DOHH2 (cell line): ENCODE measurements around the gene PHACTR1.

ENCODE experiments used
- H3F3A ChIP-seq: fragments of 200-600 bp; sonication (generic), shearing (Covaris generic); 2 replicates; pipeline ENCODE4 v1.6.0; 2016; ENCODE audit warnings: antibody characterized with exemption, mild to moderate bottlenecking; ENCODE audit not compliant: control insufficient read depth, insufficient read depth
- H3K27ac ChIP-seq: fragments of 200-600 bp; sonication (generic); 2 replicates; pipeline ENCODE4 v1.5.1; 2014; ENCODE audit warnings: low read depth, mild to moderate bottlenecking, low read length, moderate library complexity
- H3K27me3 ChIP-seq: fragments of 200-600 bp; sonication (generic); 2 replicates; pipeline ENCODE4 v1.6.1; 2014; ENCODE audit warnings: mild to moderate bottlenecking, low read length, mixed read lengths; ENCODE audit not compliant: control insufficient read depth
- H3K36me3 ChIP-seq: fragments of 200-600 bp; sonication (generic); 2 replicates; pipeline ENCODE4 v1.6.1; 2014; ENCODE audit warnings: mild to moderate bottlenecking, low read length, moderate library complexity, mixed read lengths; ENCODE audit not compliant: control insufficient read depth
- H3K4me1 ChIP-seq: fragments of 200-600 bp; sonication (generic); 2 replicates; pipeline ENCODE4 v1.6.1; 2014; ENCODE audit warnings: mild to moderate bottlenecking, low read length, mixed read lengths; ENCODE audit not compliant: control insufficient read depth
- H3K4me2 ChIP-seq: fragments of 200-600 bp; sonication (generic); 2 replicates; pipeline ENCODE4 v1.6.0; 2014; ENCODE audit warnings: mild to moderate bottlenecking, low read length, moderate library complexity
- H3K4me3 ChIP-seq: fragments of 200-600 bp; sonication (generic); 2 replicates; pipeline ENCODE4 v1.5.1; 2014; ENCODE audit warnings: mild to moderate bottlenecking, low read length, mixed read lengths
- H3K79me2 ChIP-seq: fragments of 200-600 bp; sonication (generic); 2 replicates; pipeline ENCODE4 v1.6.1; 2014; ENCODE audit warnings: mild to moderate bottlenecking, low read length, mixed read lengths; ENCODE audit not compliant: control insufficient read depth
- H3K9me2 ChIP-seq: fragments of 200-600 bp; sonication (generic); replicated peaks from 2 replicates; pipeline ENCODE4 v1.6.1; 2014; ENCODE audit warnings: mild to moderate bottlenecking, low read length, mixed read lengths; ENCODE audit not compliant: control insufficient read depth
- H3K9me3 ChIP-seq: fragments of 200-600 bp; sonication (generic); 2 replicates; pipeline ENCODE4 v1.6.1; 2014; ENCODE audit warnings: antibody characterized with exemption, low read length, mixed read lengths; ENCODE audit not compliant: control insufficient read depth, insufficient read depth
- H4K20me1 ChIP-seq: fragments of 200-600 bp; sonication (generic); 2 replicates; pipeline ENCODE4 v1.6.0; 2014; ENCODE audit warnings: low read depth, mild to moderate bottlenecking, antibody characterized with exemption, low read length, moderate library complexity; ENCODE audit not compliant: control insufficient read depth, insufficient read depth
- EZH2phosphoT487 ChIP-seq: fragments of 200-600 bp; sonication (generic); IDR thresholded peaks from 2 replicates; pipeline ENCODE4 v1.6.1; 2017; ENCODE audit warnings: borderline replicate concordance, mild to moderate bottlenecking, antibody characterized with exemption, low read length, moderate library complexity, mixed read lengths
- TF ChIP-seq, protein P1 (sequence below): fragments of 200-600 bp; sonication (generic); IDR thresholded peaks from one replicate; pipeline ENCODE4 v1.5.1; 2014; ENCODE audit warnings: antibody characterized with exemption, mild to moderate bottlenecking, low read depth, low read length; ENCODE audit not compliant: poor library complexity, severe bottlenecking

Gene PHACTR1

DNA sequence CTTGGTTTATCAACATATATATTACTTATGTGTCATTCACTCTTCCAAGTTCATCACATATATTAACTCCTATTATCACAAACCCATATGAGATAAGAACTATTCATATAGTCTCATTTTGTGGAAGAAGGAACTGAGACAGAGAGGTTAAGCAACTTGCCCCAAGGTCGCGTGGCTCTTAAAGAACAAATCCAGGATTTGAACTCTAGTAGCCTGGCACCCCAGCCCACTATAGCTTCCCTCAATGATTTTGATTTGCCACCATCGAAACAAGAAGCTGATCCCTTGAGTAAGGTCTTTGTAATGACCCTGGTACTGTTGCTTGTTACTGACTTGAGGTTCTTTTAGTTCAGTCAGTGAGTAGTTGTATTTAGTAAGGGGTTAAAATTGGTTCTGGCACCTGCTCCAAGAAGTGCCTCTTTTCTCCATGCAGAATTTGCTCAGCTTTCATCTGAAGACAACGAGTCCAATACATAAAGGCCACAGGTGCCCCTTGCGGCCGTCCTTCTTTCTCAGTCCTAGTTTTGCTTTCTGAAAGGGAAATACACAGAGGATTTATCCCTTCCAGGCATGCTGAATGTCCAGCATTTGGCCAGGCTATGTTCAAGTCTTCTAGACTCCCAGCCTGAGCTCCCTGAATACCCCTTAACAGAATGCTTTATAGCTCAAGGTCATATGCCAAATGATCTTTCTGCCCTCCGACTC is 358.7 kb downstream of the PHACTR1 start:
- no peak overlapping the region for H3K4me2 ChIP-seq
- no peaks in the 10 kb centered on the region for H3K9me2 ChIP-seq
- H3K27me3 ChIP-seq: peaks cover 4% of the 10 kb centered on the region
- no peak for TF ChIP-seq EZH2phosphoT487
- TF ChIP-seq, protein P1, sequence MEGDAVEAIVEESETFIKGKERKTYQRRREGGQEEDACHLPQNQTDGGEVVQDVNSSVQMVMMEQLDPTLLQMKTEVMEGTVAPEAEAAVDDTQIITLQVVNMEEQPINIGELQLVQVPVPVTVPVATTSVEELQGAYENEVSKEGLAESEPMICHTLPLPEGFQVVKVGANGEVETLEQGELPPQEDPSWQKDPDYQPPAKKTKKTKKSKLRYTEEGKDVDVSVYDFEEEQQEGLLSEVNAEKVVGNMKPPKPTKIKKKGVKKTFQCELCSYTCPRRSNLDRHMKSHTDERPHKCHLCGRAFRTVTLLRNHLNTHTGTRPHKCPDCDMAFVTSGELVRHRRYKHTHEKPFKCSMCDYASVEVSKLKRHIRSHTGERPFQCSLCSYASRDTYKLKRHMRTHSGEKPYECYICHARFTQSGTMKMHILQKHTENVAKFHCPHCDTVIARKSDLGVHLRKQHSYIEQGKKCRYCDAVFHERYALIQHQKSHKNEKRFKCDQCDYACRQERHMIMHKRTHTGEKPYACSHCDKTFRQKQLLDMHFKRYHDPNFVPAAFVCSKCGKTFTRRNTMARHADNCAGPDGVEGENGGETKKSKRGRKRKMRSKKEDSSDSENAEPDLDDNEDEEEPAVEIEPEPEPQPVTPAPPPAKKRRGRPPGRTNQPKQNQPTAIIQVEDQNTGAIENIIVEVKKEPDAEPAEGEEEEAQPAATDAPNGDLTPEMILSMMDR: no peak
- no peak overlapping the region for H3K27ac ChIP-seq
- H3K79me2 ChIP-seq: no peaks in the 10 kb centered on the region
- H3K4me3 ChIP-seq: no peak overlapping the region
- H3K36me3 ChIP-seq: no peaks in the 10 kb centered on the region
- no peaks in the 10 kb centered on the region for H3K4me1 ChIP-seq
- no peaks in the 10 kb centered on the region for H3F3A ChIP-seq
- no peaks in the 10 kb centered on the region for H4K20me1 ChIP-seq
- H3K9me3 ChIP-seq: no peaks in the 10 kb centered on the region

DNA sequence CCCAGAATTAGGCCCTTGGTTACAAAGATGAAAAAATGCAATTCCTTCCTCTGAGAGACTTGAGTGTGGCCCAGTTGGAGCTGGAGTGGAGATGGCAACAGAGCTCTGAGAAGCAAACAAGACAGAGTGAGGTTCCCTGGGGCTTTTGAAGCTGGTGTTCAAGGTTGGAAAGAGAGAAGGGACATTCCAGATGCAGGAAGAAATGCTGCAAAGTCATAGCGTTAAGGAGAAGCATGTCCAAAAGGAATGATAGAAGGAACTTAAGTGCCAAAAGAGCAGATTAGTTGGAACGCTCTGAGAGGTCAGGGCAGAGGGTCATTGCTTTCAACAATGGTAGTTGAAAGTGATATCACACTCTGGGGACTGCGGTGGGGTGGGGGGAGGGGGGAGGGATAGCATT is 360.0 kb downstream of the PHACTR1 start:
- no peaks in the 10 kb centered on the region for H3K36me3 ChIP-seq
- H3K9me2 ChIP-seq: no peaks in the 10 kb centered on the region
- no peak overlapping the region for H3K27ac ChIP-seq
- H3K4me1 ChIP-seq: no peaks in the 10 kb centered on the region
- H3K27me3 ChIP-seq: peaks cover 4% of the 10 kb centered on the region
- no peaks in the 10 kb centered on the region for H4K20me1 ChIP-seq
- TF ChIP-seq, protein P1: no peak
- no peak overlapping the region for H3K4me3 ChIP-seq
- H3K79me2 ChIP-seq: no peaks in the 10 kb centered on the region
- H3K4me2 ChIP-seq: no peak overlapping the region
- no peaks in the 10 kb centered on the region for H3F3A ChIP-seq
- no peaks in the 10 kb centered on the region for H3K9me3 ChIP-seq

DNA sequence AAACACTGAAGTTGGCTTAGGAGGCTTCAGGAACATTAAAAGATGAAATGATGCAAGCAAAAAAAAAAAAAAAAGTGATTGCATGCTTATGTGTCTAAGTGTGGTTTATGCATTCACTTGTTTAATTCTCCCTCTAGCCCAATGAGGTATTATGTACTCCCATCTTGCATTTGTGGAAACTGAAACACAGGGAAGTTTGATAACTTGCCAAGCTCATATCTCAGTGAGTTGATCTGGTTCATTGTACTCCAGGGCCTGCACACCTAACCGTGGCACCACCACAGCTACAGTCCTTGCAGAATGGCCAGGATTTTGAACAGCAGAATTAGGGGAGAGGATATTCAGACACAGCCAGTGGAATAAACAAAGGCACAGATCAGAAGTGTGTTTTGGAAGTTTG is 360.6 kb downstream of the PHACTR1 start:
- H3K36me3 ChIP-seq: no peaks in the 10 kb centered on the region
- H3K9me2 ChIP-seq: no peaks in the 10 kb centered on the region
- H3K4me3 ChIP-seq: no peak overlapping the region
- no peak overlapping the region for H3K4me2 ChIP-seq
- H3K27me3 ChIP-seq: peaks cover 4% of the 10 kb centered on the region
- H3K27ac ChIP-seq: no peak overlapping the region
- no peaks in the 10 kb centered on the region for H3K79me2 ChIP-seq
- no peaks in the 10 kb centered on the region for H3K4me1 ChIP-seq
- TF ChIP-seq EZH2phosphoT487: no peak
- TF ChIP-seq, protein P1: no peak
- H3F3A ChIP-seq: no peaks in the 10 kb centered on the region
- no peaks in the 10 kb centered on the region for H3K9me3 ChIP-seq
- H4K20me1 ChIP-seq: no peaks in the 10 kb centered on the region
